Liver (tissue), 9 donors: Measurements from ENCODE around the gene HS3ST4. TPM values are rescaled to one million over a fixed set of nuclear protein-coding genes. Genes with fewer than 3 reads are reported as not detected.

Experiments used
- DNase-seq: peaks from one replicate; pipeline ENCODE4 v3.0.0-alpha.2; 2017; ENCODE audit warnings: low spot score
- H3K27ac ChIP-seq, 2 donors: one replicate each; pipeline ENCODE4 v1.7.0; 2013; ENCODE audit warnings: inconsistent platforms in 2 of 2, low read length in 2 of 2, control low read depth in 1 of 2, low read depth in 1 of 2, mild to moderate bottlenecking in 1 of 2
- H3K27me3 ChIP-seq, 4 donors: one replicate each; pipeline versions ENCODE4 v1.6.1 to v1.7.0; 2013; ENCODE audit warnings: low read length in 3 of 4, inconsistent platforms in 1 of 4, mild to moderate bottlenecking in 1 of 4, moderate library complexity in 1 of 4; ENCODE audit not compliant: control insufficient read depth in 4 of 4, insufficient read depth in 4 of 4
- H3K36me3 ChIP-seq, 4 donors: one replicate each; pipeline versions ENCODE4 v1.6.1 to v1.7.0; 2013; ENCODE audit warnings: low read length in 3 of 4, mild to moderate bottlenecking in 3 of 4, low read depth in 1 of 4, moderate library complexity in 1 of 4; ENCODE audit not compliant: control insufficient read depth in 4 of 4, insufficient read depth in 3 of 4
- H3K4me1 ChIP-seq, 4 donors: one replicate each; pipeline versions ENCODE4 v1.6.1 to v1.7.0; 2013; ENCODE audit warnings: low read length in 3 of 4, mild to moderate bottlenecking in 3 of 4, moderate library complexity in 1 of 4; ENCODE audit not compliant: control insufficient read depth in 4 of 4, insufficient read depth in 4 of 4
- H3K4me3 ChIP-seq, 3 donors: one replicate each; pipeline versions ENCODE4 v1.6.1 to v1.7.0; 2013; ENCODE audit warnings: low read length in 3 of 3, control low read depth in 1 of 3, low read depth in 1 of 3, mild to moderate bottlenecking in 1 of 3
- H3K9ac ChIP-seq, 2 donors: one replicate each; pipeline ENCODE4 v1.7.0; 2013; ENCODE audit warnings: low read length in 2 of 2, mild to moderate bottlenecking in 2 of 2, moderate library complexity in 2 of 2, control low read depth in 1 of 2, low read depth in 1 of 2
- H3K9me3 ChIP-seq, 4 donors: one replicate each; pipeline versions ENCODE4 v1.6.1 to v1.7.0; 2013; ENCODE audit warnings: low read length in 3 of 4; ENCODE audit not compliant: control insufficient read depth in 4 of 4
- EGR1 ChIP-seq, 2 donors: IDR thresholded peaks; 2 replicates each; pipeline ENCODE4 v1.6.1; 2016 to 2018; ENCODE audit warnings: antibody characterized with exemption in 2 of 2, low read depth in 2 of 2
- FOXA2 ChIP-seq: IDR thresholded peaks from 2 replicates; pipeline ENCODE4 v1.6.1; 2016; ENCODE audit warnings: antibody characterized with exemption
- GABPA ChIP-seq, 2 donors: IDR thresholded peaks in 1 of 2; conservative IDR thresholded peaks in 1 of 2; 2 replicates each; pipeline ENCODE4 v1.6.1; 2016; ENCODE audit warnings: antibody characterized with exemption in 2 of 2, mild to moderate bottlenecking in 1 of 2, moderate library complexity in 1 of 2
- HNF4A ChIP-seq, 2 donors: conservative IDR thresholded peaks; 2 replicates each; pipeline ENCODE4 v1.6.1; 2016; ENCODE audit warnings: antibody characterized with exemption in 2 of 2, mild to moderate bottlenecking in 2 of 2
- HNF4G ChIP-seq: IDR thresholded peaks from 2 replicates; pipeline ENCODE4 v1.6.1; 2016; ENCODE audit warnings: antibody characterized with exemption
- JUND ChIP-seq, 2 donors: IDR thresholded peaks; 2 replicates each; pipeline ENCODE4 v1.6.1; 2016; ENCODE audit warnings: antibody characterized with exemption in 2 of 2
- NR2F2 ChIP-seq: IDR thresholded peaks from 2 replicates; pipeline ENCODE4 v1.6.1; 2016; ENCODE audit warnings: antibody characterized with exemption
- RXRA ChIP-seq, 2 donors: IDR thresholded peaks; 2 replicates each; pipeline ENCODE4 v1.6.1; 2017 to 2018; ENCODE audit warnings: antibody characterized with exemption in 2 of 2, mild to moderate bottlenecking in 1 of 2
- TAF1 ChIP-seq: conservative IDR thresholded peaks from 2 replicates; pipeline ENCODE4 v1.6.1; 2016; ENCODE audit warnings: antibody characterized with exemption, mild to moderate bottlenecking
- YY1 ChIP-seq: IDR thresholded peaks from 2 replicates; pipeline ENCODE4 v1.6.1; 2016; ENCODE audit warnings: antibody characterized with exemption, mild to moderate bottlenecking
- WGBS: extraction: QIAGEN DNeasy Blood & Tissue Kit; methylation state at CpG from one replicate; pipeline ENCODE4 v1.1.7; 2013; 5-methylcytosine and 5-hydroxymethylcytosine counted together
- polyA plus RNA-seq, 2 donors: library from polyadenylated mRNA; stranded (reverse) in 1 of 2; unstranded in 1 of 2; fragments of 200-250 nt in 1 of 2; fragments of >200 nt in 1 of 2; fragmentation: Nextera tagmentation in 1 of 2; extraction: Ambion mirVana in 1 of 2; gene quantifications; one replicate each; pipeline versions ENCODE4 v1.2.1 to v1.2.3, GENCODE V29; 2013 to 2015
- total RNA-seq, 2 donors: library from RNA; depleted of rRNA; stranded (reverse); fragments of >200 nt; gene quantifications; one replicate each; pipeline ENCODE4 v1.2.3, GENCODE V29; 2014
- TF ChIP-seq, protein P1 (sequence below): IDR thresholded peaks from 2 replicates; pipeline ENCODE4 v1.6.1; 2016; ENCODE audit warnings: antibody characterized with exemption, mild to moderate bottlenecking
- TF ChIP-seq, protein P2 (sequence below): IDR thresholded peaks from 2 replicates; pipeline ENCODE4 v1.6.1; 2016; ENCODE audit warnings: antibody characterized with exemption
- TF ChIP-seq, protein P3 (sequence below): fragments of 150-350 bp; IDR thresholded peaks from 2 replicates; pipeline ENCODE4 v1.5.1; 2017; ENCODE audit warnings: improper control_type of control experiment, low read depth, low read length; ENCODE audit not compliant: missing input control
- TF ChIP-seq, protein P4 (sequence below): IDR thresholded peaks from 2 replicates; pipeline ENCODE4 v1.6.1; 2016; ENCODE audit warnings: antibody characterized with exemption
- donor health status: healthy.
- donor health status: healthy.
- donor health status: healthy.
- donor health status: healthy.
- donor health status: healthy.

The HS3ST4 gene
- total and polyA plus RNA-seq, 4 donors: not detected

DNA sequence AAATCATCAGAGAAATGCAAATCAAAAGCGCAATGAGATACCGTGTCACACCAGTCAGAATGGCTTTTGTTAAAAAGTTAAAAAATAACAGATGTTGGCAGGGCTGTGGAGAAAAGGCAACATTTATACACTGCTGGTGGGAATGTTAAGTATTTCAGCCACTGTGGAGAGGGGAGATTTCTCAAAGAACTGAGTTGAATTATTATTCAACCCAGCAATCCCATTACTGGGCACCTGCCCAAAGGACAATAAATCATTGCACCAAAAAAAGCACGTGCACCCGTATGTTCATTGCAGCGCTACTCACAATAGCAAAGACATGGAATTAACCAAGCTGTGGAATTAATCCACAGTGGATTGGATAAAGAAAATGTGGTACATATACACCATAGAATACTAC is 204.7 kb downstream of the HS3ST4 start:
- DNase-seq: no peak
- Histone ChIP-seq H3K27me3 (peaks cover 0 to 2% (median 0%) of the 10 kb centered on the region in 4 donors), H3K4me3 (no peak overlapping the region), H3K27ac (no peak overlapping the region), H3K4me1 (no peaks in the 10 kb centered on the region), H3K9ac (no peak overlapping the region), H3K9me3 (no peaks in the 10 kb centered on the region), H3K36me3 (no peaks in the 10 kb centered on the region)
- TF ChIP-seq JUND (IDR thresholded peaks at IDR 0.05) (no peak), TAF1 (no peak), GABPA (IDR thresholded peaks at IDR 0.05 in 1 of 2, conservative IDR thresholded peaks at IDR 0.05 in 1 of 2) (no peak), FOXA2 (no peak), NR2F2 (no peak), RXRA (IDR thresholded peaks at IDR 0.05) (no peak), YY1 (no peak), HNF4A (conservative IDR thresholded peaks at IDR 0.05) (no peak), HNF4G (no peak)
- TF ChIP-seq, protein P1, sequence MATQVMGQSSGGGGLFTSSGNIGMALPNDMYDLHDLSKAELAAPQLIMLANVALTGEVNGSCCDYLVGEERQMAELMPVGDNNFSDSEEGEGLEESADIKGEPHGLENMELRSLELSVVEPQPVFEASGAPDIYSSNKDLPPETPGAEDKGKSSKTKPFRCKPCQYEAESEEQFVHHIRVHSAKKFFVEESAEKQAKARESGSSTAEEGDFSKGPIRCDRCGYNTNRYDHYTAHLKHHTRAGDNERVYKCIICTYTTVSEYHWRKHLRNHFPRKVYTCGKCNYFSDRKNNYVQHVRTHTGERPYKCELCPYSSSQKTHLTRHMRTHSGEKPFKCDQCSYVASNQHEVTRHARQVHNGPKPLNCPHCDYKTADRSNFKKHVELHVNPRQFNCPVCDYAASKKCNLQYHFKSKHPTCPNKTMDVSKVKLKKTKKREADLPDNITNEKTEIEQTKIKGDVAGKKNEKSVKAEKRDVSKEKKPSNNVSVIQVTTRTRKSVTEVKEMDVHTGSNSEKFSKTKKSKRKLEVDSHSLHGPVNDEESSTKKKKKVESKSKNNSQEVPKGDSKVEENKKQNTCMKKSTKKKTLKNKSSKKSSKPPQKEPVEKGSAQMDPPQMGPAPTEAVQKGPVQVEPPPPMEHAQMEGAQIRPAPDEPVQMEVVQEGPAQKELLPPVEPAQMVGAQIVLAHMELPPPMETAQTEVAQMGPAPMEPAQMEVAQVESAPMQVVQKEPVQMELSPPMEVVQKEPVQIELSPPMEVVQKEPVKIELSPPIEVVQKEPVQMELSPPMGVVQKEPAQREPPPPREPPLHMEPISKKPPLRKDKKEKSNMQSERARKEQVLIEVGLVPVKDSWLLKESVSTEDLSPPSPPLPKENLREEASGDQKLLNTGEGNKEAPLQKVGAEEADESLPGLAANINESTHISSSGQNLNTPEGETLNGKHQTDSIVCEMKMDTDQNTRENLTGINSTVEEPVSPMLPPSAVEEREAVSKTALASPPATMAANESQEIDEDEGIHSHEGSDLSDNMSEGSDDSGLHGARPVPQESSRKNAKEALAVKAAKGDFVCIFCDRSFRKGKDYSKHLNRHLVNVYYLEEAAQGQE: no peak
- TF ChIP-seq, protein P2, sequence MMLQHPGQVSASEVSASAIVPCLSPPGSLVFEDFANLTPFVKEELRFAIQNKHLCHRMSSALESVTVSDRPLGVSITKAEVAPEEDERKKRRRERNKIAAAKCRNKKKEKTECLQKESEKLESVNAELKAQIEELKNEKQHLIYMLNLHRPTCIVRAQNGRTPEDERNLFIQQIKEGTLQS: no peak
- TF ChIP-seq, protein P3, sequence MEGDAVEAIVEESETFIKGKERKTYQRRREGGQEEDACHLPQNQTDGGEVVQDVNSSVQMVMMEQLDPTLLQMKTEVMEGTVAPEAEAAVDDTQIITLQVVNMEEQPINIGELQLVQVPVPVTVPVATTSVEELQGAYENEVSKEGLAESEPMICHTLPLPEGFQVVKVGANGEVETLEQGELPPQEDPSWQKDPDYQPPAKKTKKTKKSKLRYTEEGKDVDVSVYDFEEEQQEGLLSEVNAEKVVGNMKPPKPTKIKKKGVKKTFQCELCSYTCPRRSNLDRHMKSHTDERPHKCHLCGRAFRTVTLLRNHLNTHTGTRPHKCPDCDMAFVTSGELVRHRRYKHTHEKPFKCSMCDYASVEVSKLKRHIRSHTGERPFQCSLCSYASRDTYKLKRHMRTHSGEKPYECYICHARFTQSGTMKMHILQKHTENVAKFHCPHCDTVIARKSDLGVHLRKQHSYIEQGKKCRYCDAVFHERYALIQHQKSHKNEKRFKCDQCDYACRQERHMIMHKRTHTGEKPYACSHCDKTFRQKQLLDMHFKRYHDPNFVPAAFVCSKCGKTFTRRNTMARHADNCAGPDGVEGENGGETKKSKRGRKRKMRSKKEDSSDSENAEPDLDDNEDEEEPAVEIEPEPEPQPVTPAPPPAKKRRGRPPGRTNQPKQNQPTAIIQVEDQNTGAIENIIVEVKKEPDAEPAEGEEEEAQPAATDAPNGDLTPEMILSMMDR: no peak
- TF ChIP-seq, protein P4, sequence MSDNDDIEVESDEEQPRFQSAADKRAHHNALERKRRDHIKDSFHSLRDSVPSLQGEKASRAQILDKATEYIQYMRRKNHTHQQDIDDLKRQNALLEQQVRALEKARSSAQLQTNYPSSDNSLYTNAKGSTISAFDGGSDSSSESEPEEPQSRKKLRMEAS: no peak
- WGBS: 76% methylated on average over 5 of the region's 5 CpGs

DNA sequence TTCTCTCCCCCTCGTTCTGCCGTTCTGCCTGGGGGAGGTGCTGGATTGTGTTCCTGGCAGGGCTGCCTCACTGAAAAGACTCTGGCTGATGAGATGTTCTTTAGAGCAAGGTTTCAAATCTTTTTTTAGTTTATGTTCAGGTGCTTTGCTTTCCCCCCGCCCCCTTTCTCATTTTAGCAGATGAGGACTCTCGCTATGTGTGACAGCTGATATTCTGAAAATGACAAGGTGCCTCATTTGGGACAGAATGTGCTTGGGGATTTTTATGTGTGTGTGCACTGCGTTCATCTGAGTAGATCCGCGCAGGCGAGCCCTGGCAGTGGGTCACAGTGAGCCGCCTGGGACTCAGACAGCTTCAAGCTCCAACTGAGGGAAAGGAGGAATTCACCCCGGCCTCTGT is 205.9 kb downstream of the HS3ST4 start:
- no peak overlapping the region for H3K4me3 ChIP-seq
- TF ChIP-seq, protein P1: no peak
- TF ChIP-seq RXRA (IDR thresholded peaks at IDR 0.05) (no peak), JUND (IDR thresholded peaks at IDR 0.05) (no peak), EGR1 (IDR thresholded peaks at IDR 0.05; ENCODE audit: low read depth in 2 of 2) (no peak)
- no peaks in the 10 kb centered on the region for H3K4me1 ChIP-seq
- H3K27me3 ChIP-seq: peaks cover 0 to 2% (median 0%) of the 10 kb centered on the region in 4 donors
- WGBS: 52% methylated on average over 10 of the region's 10 CpGs
- no peaks in the 10 kb centered on the region for H3K9me3 ChIP-seq
- no peak overlapping the region for H3K9ac ChIP-seq
- no peak overlapping the region for H3K27ac ChIP-seq
- no peak for DNase-seq
- no peaks in the 10 kb centered on the region for H3K36me3 ChIP-seq
